H9 (cell line): ENCODE results near the gene CPNE2. TPM values are rescaled to one million over a fixed set of nuclear protein-coding genes. Genes with fewer than 3 reads are reported as not detected.
A peak's percentile ranks its signal among the peaks of the same experiment; 100 is the strongest.

Experiments used
- DNase-seq: peaks from one replicate; pipeline ENCODE4 v3.0.0-alpha.2; 2017
- H2AFZ ChIP-seq: one replicate; pipeline ENCODE4 v1.6.1; 2013; ENCODE audit warnings: mild to moderate bottlenecking, low read length, control low read depth, moderate library complexity
- H2AK5ac ChIP-seq: 2 replicates; pipeline ENCODE4 v1.6.1; 2013; ENCODE audit warnings: low read length, control low read depth, mixed read lengths; ENCODE audit not compliant: insufficient read length
- H2BK120ac ChIP-seq: one replicate; pipeline ENCODE4 v1.6.1; 2013; ENCODE audit warnings: low read depth, mild to moderate bottlenecking, low read length, control low read depth, inconsistent platforms; ENCODE audit not compliant: poor library complexity, severe bottlenecking
- H2BK12ac ChIP-seq: 2 replicates; pipeline ENCODE4 v1.6.1; 2013; ENCODE audit warnings: low read length, control low read depth, mixed read lengths, low read depth; ENCODE audit not compliant: insufficient read length
- H2BK15ac ChIP-seq: 2 replicates; pipeline ENCODE4 v1.6.1; 2013; ENCODE audit warnings: low read depth, low read length, control low read depth
- H2BK20ac ChIP-seq: one replicate; pipeline ENCODE4 v1.6.1; 2013; ENCODE audit warnings: low read depth, mild to moderate bottlenecking, low read length, control low read depth, inconsistent platforms; ENCODE audit not compliant: poor library complexity, severe bottlenecking
- H2BK5ac ChIP-seq: 2 replicates; pipeline ENCODE4 v1.6.1; 2013; ENCODE audit warnings: low read length, control low read depth, mixed read lengths; ENCODE audit not compliant: insufficient read length
- H3K14ac ChIP-seq: 2 replicates; pipeline ENCODE4 v1.6.1; 2013; ENCODE audit warnings: low read length, control low read depth; ENCODE audit not compliant: insufficient read depth
- H3K18ac ChIP-seq: 2 replicates; pipeline ENCODE4 v1.6.1; 2013; ENCODE audit warnings: low read depth, mild to moderate bottlenecking, mixed read lengths, low read length, control low read depth; ENCODE audit not compliant: insufficient read length
- H3K23ac ChIP-seq: 2 replicates; pipeline ENCODE4 v1.6.1; 2013; ENCODE audit warnings: low read length, control low read depth, mixed read lengths, low read depth; ENCODE audit not compliant: insufficient read length
- H3K23me2 ChIP-seq: 2 replicates; pipeline ENCODE4 v1.6.1; 2013; ENCODE audit warnings: low read depth, mild to moderate bottlenecking, mixed read lengths, low read length, control low read depth; ENCODE audit not compliant: insufficient read length, poor library complexity, severe bottlenecking
- H3K27ac ChIP-seq: 2 replicates; pipeline ENCODE4 v1.5.1; 2013; ENCODE audit warnings: low read length, control low read depth, mixed read lengths, low read depth; ENCODE audit not compliant: insufficient read length
- H3K27me3 ChIP-seq: 2 replicates; pipeline ENCODE4 v1.6.1; 2013; ENCODE audit warnings: low read length, control low read depth, inconsistent platforms; ENCODE audit not compliant: insufficient read depth
- H3K4ac ChIP-seq: 2 replicates; pipeline ENCODE4 v1.6.1; 2013; ENCODE audit warnings: low read depth, mild to moderate bottlenecking, control low read depth, inconsistent platforms, low read length, moderate library complexity
- H3K4me1 ChIP-seq: 2 replicates; pipeline ENCODE4 v1.6.1; 2013; ENCODE audit warnings: low read length, control low read depth, inconsistent platforms; ENCODE audit not compliant: insufficient read depth
- H3K4me2 ChIP-seq: 2 replicates; pipeline ENCODE4 v1.6.1; 2013; ENCODE audit warnings: low read length, control low read depth, mixed read lengths; ENCODE audit not compliant: insufficient read length, insufficient read depth
- H3K56ac ChIP-seq: 2 replicates; pipeline ENCODE4 v1.6.1; 2013; ENCODE audit warnings: low read depth, mild to moderate bottlenecking, mixed read lengths, low read length, control low read depth; ENCODE audit not compliant: insufficient read length
- H3K79me1 ChIP-seq: 2 replicates; pipeline ENCODE4 v1.6.1; 2013; ENCODE audit warnings: low read depth, mild to moderate bottlenecking, moderate library complexity, low read length, control low read depth, inconsistent platforms; ENCODE audit not compliant: insufficient read depth, poor library complexity, severe bottlenecking
- H3K79me2 ChIP-seq: 2 replicates; pipeline ENCODE4 v1.6.1; 2013; ENCODE audit warnings: low read length, control low read depth, inconsistent platforms; ENCODE audit not compliant: insufficient read depth
- H3K9ac ChIP-seq: 2 replicates; pipeline ENCODE4 v1.6.1; 2013; ENCODE audit warnings: low read length, control low read depth, mixed read lengths; ENCODE audit not compliant: insufficient read length; ENCODE audit errors: extremely low read depth
- H3K9me3 ChIP-seq: one replicate; pipeline ENCODE4 v1.6.1; 2013; ENCODE audit warnings: low read depth, low read length, inconsistent platforms; ENCODE audit not compliant: control insufficient read depth
- H3T11ph ChIP-seq: one replicate; pipeline ENCODE4 v1.6.1; 2013; ENCODE audit warnings: mild to moderate bottlenecking, low read length, control low read depth, inconsistent platforms
- H4K20me1 ChIP-seq: one replicate; pipeline ENCODE4 v1.6.1; 2013; ENCODE audit not compliant: control insufficient read depth, insufficient read length, insufficient read depth
- H4K5ac ChIP-seq: 2 replicates; pipeline ENCODE4 v1.6.1; 2013; ENCODE audit warnings: low read depth, mild to moderate bottlenecking, mixed read lengths, low read length, control low read depth; ENCODE audit not compliant: insufficient read length
- H4K8ac ChIP-seq: replicated peaks from 2 replicates; pipeline ENCODE4 v1.6.1; 2013; ENCODE audit warnings: low read length, control low read depth, mixed read lengths, low read depth; ENCODE audit not compliant: insufficient read length
- H4K91ac ChIP-seq: 2 replicates; pipeline ENCODE4 v1.6.1; 2013; ENCODE audit warnings: low read depth, mild to moderate bottlenecking, moderate library complexity, mixed read lengths, low read length, control low read depth; ENCODE audit not compliant: insufficient read length
- H3K27ac Mint-ChIP-seq, 3 experiments: 2 replicates in 2 of 3; 3 replicates in 1 of 3; pipeline ENCODE4 v1.8.0; 2020 to 2021; ENCODE audit warnings: mixed read lengths in 3 of 3, mild to moderate bottlenecking in 1 of 3, moderate library complexity in 1 of 3
- H3K27me3 Mint-ChIP-seq: 2 replicates; pipeline ENCODE4 v1.8.0; 2021; ENCODE audit warnings: low read depth, mild to moderate bottlenecking, moderate library complexity, mixed read lengths
- H3K36me3 Mint-ChIP-seq, 3 experiments: 2 replicates in 2 of 3; 3 replicates in 1 of 3; pipeline ENCODE4 v1.8.0; 2020 to 2021; ENCODE audit warnings: low read depth in 3 of 3, mixed read lengths in 3 of 3; ENCODE audit not compliant: insufficient read depth in 1 of 3
- H3K4me1 Mint-ChIP-seq, 2 experiments: 2 replicates each; pipeline ENCODE4 v1.8.0; 2020; ENCODE audit warnings: mixed read lengths in 2 of 2
- H3K4me3 Mint-ChIP-seq, 2 experiments: 2 replicates in 1 of 2; 3 replicates in 1 of 2; pipeline ENCODE4 v1.8.0; 2020 to 2021; ENCODE audit warnings: mild to moderate bottlenecking in 2 of 2, mixed read lengths in 2 of 2, moderate library complexity in 1 of 2
- H3K9me3 Mint-ChIP-seq, 2 experiments: 2 replicates in 1 of 2; 3 replicates in 1 of 2; pipeline ENCODE4 v1.8.0; 2020; ENCODE audit warnings: mild to moderate bottlenecking in 2 of 2, mixed read lengths in 2 of 2, moderate library complexity in 1 of 2
- WGBS: extraction: QIAGEN DNeasy Blood & Tissue Kit; methylation state at CpG from one replicate; pipeline ENCODE4 v1.1.7; 2013; ENCODE audit warnings: missing lambda C conversion rate, low lambda C conversion rate, mixed read lengths; ENCODE audit not compliant: insufficient read length; ENCODE audit errors: extremely low coverage; 5-methylcytosine and 5-hydroxymethylcytosine counted together
- total RNA-seq: library from RNA; stranded (reverse); gene quantifications from 2 replicates; pipeline ENCODE4 v1.2.1, GENCODE V29; 2021
- TF ChIP-seq, protein P1 (sequence below): fragments of 200-600 bp; sonication (generic); conservative IDR thresholded peaks from 3 replicates; pipeline ENCODE4 v1.8.0; 2021; ENCODE audit warnings: antibody characterized with exemption, mild to moderate bottlenecking

Gene CPNE2
- total RNA-seq, 1 experiment from 2014 or later: 8.0 TPM

DNA sequence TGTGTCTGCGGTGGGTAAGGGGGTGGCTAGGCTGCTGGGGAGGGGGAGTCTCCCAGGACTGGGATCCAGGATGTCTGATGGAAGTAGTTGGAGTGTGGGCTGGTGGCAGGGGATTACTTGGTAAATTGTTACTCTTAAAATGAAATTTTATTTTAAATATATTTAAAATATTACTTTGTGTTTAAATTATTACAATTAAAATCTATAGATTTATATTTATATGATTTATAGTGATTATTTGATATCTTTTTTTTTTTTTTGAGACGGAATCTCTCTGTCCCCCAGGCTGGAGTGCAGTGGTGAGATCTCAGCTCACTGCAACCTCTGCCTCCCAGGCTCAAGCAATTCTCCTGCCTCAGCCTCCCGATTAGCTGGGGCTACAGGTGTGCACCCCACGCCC, 18.6 kb downstream of the CPNE2 start:
- Histone ChIP-seq H3K9ac (no peak overlapping the region), H3K23ac (no peak overlapping the region), H4K20me1 (no peaks in the 10 kb centered on the region), H3K23me2 (no peaks in the 10 kb centered on the region), H3T11ph (no peak overlapping the region), H3K18ac (no peak overlapping the region), H3K9me3 (no peaks in the 10 kb centered on the region), H4K5ac (no peak overlapping the region), H3K27ac (no peak overlapping the region), H3K14ac (no peak overlapping the region), H3K79me2 (no peaks in the 10 kb centered on the region), H2BK20ac (no peak overlapping the region), H4K91ac (no peak overlapping the region), H3K56ac (no peak overlapping the region), H3K27me3 (no peaks in the 10 kb centered on the region), H3K4me2 (no peak overlapping the region), H2AK5ac (no peak overlapping the region), H3K79me1 (no peaks in the 10 kb centered on the region), H3K4me1 (peaks cover 4% of the 10 kb centered on the region), H4K8ac (no peak overlapping the region), H2BK12ac (no peak overlapping the region), H3K4ac (no peak overlapping the region), H2BK5ac (no peak overlapping the region), H2BK15ac (no peak overlapping the region), H2BK120ac (no peak overlapping the region), H2AFZ (no peak overlapping the region)
- Mint-ChIP-seq H3K27ac (peak overlapping the region in 1 of 3 experiments; percentile 82; a peak in 1 of 7 replicates), H3K4me3 (peak overlapping the region in 1 of 2 experiments; percentile 48; a peak in 1 of 5 replicates), H3K9me3 (no peaks in the 10 kb centered on the region), H3K36me3 (no peaks in the 10 kb centered on the region), H3K27me3 (peaks cover 1% of the 10 kb centered on the region; the same call in 1 of the 2 replicates), H3K4me1 (peaks cover 12 to 28% of the 10 kb centered on the region in 2 experiments)
- TF ChIP-seq, protein P1, sequence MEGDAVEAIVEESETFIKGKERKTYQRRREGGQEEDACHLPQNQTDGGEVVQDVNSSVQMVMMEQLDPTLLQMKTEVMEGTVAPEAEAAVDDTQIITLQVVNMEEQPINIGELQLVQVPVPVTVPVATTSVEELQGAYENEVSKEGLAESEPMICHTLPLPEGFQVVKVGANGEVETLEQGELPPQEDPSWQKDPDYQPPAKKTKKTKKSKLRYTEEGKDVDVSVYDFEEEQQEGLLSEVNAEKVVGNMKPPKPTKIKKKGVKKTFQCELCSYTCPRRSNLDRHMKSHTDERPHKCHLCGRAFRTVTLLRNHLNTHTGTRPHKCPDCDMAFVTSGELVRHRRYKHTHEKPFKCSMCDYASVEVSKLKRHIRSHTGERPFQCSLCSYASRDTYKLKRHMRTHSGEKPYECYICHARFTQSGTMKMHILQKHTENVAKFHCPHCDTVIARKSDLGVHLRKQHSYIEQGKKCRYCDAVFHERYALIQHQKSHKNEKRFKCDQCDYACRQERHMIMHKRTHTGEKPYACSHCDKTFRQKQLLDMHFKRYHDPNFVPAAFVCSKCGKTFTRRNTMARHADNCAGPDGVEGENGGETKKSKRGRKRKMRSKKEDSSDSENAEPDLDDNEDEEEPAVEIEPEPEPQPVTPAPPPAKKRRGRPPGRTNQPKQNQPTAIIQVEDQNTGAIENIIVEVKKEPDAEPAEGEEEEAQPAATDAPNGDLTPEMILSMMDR: no peak
- no CpG with 5 or more reads among the region's 4 CpGs for WGBS
- DNase-seq: no peak
